Putamen (tissue), 1 donor: ENCODE results near the gene POP4.
A peak's percentile ranks its signal among the peaks of the same experiment; 100 is the strongest.

Experiments used
- DNase-seq: peaks from one replicate; pipeline ENCODE4 v3.0.0-alpha.2; 2016; ENCODE audit warnings: low spot score

Gene POP4

GRCh38 chr19:29663861-29664752 lies 58.0 kb downstream of the POP4 start:
- DNase-seq, result no peak

GRCh38 chr19:29664753-29665214 lies 58.7 kb downstream of the POP4 start:
- no peak for DNase-seq

GRCh38 chr19:29665215-29665825 lies 59.2 kb downstream of the POP4 start, which contains the start of gene PLEKHF1:
Gene PLEKHF1 (plus strand): TSS chr19:29665461. CDS start chr19:29673840, 8,379 bp downstream.
- DNase-seq, result peak; percentile 89

GRCh38 chr19:29665826-29666577 lies 59.9 kb downstream of the POP4 start:
- no peak for DNase-seq
